Fibroblast of peridontal ligament (primary cell): ENCODE data around the gene DACH2.
A peak's percentile ranks its signal among the peaks of the same experiment; 100 is the strongest.
"Not testable (repeated sequence)": the region's sequence is repeated elsewhere in the genome, so short reads cannot be mapped to it uniquely, and the experiment has no call there.

Experiments used
- DNase-seq: peaks from one replicate; pipeline ENCODE4 v3.0.0-alpha.2; 2010; ENCODE audit errors: extremely low read depth

The DACH2 gene

GRCh38 chrX:86148024-86148511 lies at the start of gene DACH2:
Gene DACH2 (plus strand): TSS chrX:86148451.
- peak; percentile 0 for DNase-seq

GRCh38 chrX:86102341-86102740 lies 45.9 kb upstream of the DACH2 start:
- DNase-seq, result no peak

GRCh38 chrX:86103061-86103460 lies 45.2 kb upstream of the DACH2 start:
- DNase-seq, result no peak

- DNase-seq, result no peak
Observed at GRCh38 chrX:86104526-86104925, 43.7 kb upstream of the DACH2 start.

GRCh38 chrX:86121916-86122315 lies 26.3 kb upstream of the DACH2 start:
- no peak for DNase-seq

- peak; percentile 15 for DNase-seq
Observed at GRCh38 chrX:86133761-86134160, 14.5 kb upstream of the DACH2 start.

- DNase-seq, result no peak
Observed at GRCh38 chrX:86137071-86137470, 11.2 kb upstream of the DACH2 start.

- DNase-seq, result no peak
Observed at GRCh38 chrX:86141786-86142185, 6.5 kb upstream of the DACH2 start.

- DNase-seq, result no peak
Observed at GRCh38 chrX:86146102-86146501, 2.1 kb upstream of the DACH2 start.

- DNase-seq, result no peak
Observed at GRCh38 chrX:86148594-86148993, 343 bp downstream of the DACH2 start.

GRCh38 chrX:86149119-86149518 lies 868 bp downstream of the DACH2 start:
- no peak for DNase-seq

- DNase-seq, result no peak
Observed at GRCh38 chrX:86154553-86154952, 6.3 kb downstream of the DACH2 start.

- no peak for DNase-seq
Observed at GRCh38 chrX:86171366-86171765, 23.1 kb downstream of the DACH2 start.

GRCh38 chrX:86178906-86179305 lies 30.7 kb downstream of the DACH2 start:
- no peak for DNase-seq

- not testable (repeated sequence) for DNase-seq
Observed at GRCh38 chrX:86181325-86181724, 33.1 kb downstream of the DACH2 start.

GRCh38 chrX:86192827-86193226 lies 44.6 kb downstream of the DACH2 start:
- DNase-seq, result no peak

- DNase-seq, result no peak
Observed at GRCh38 chrX:86194758-86195157, 46.5 kb downstream of the DACH2 start.

- DNase-seq, result no peak
Observed at GRCh38 chrX:86195343-86195742, 47.1 kb downstream of the DACH2 start.

GRCh38 chrX:86197815-86198214 lies 49.6 kb downstream of the DACH2 start:
- DNase-seq, result no peak

GRCh38 chrX:86210772-86211171 lies 62.5 kb downstream of the DACH2 start:
- no peak for DNase-seq

GRCh38 chrX:86215260-86215659 lies 67.0 kb downstream of the DACH2 start:
- DNase-seq, result no peak

GRCh38 chrX:86237482-86237881 lies 89.2 kb downstream of the DACH2 start:
- DNase-seq, result no peak

- no peak for DNase-seq
Observed at GRCh38 chrX:86241547-86241946, 93.3 kb downstream of the DACH2 start.

GRCh38 chrX:86263526-86263925 lies 115.3 kb downstream of the DACH2 start:
- DNase-seq, result no peak

GRCh38 chrX:86295293-86295692 lies 147.0 kb downstream of the DACH2 start:
- no peak for DNase-seq
